ENCODE data around the gene AK1.
"Not testable (repeated sequence)": the region's sequence is repeated elsewhere in the genome, so short reads cannot be mapped to it uniquely, and the experiment has no call there.

AK1 gene

DNA sequence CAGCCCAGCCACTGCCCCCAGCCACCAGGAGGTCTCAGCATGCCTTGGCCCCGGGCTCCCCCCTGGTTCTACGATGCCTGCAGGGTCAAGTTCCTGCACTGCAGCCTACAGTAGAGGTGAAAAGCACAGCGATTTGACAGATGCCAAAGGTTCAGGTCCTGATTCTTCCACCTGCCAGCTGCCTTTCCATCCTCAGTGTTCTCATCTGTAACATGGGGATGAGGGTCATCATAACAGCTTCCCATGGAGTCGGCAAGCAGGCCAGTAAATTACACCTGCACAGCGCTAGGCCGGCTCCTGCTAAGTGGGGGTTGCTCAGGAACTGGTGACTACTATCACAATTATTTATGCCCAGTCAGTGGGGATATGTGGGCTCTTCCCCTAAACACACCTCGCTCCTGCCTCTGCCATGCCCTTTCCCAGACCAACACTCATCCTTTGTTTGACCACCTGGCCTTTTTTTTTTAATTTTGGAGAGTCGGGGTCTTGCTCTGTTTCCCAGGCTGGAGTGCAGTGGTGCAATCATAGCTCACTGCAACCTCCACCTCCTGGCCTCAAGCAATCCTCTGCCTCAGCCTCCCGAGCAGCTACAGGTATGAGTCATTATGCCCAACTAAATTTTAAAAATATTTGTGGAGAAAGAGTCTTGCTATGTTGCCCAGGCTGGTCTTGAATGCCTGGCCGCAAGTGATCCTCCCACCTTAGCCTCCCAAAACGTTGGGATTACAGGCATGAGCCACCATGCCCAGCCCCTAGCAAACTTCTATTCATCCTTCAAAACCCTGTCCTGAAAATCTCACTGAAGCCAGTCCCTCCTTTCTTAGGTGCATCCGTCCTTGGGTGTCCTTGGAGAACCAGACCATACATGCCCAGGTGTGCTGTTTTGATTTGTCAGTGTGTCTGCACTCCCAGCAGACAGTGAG is 29.4 kb downstream of the AK1 start:
- DNase-seq (ENCODE audit: low read depth in 3 of 3) = no peak

DNA sequence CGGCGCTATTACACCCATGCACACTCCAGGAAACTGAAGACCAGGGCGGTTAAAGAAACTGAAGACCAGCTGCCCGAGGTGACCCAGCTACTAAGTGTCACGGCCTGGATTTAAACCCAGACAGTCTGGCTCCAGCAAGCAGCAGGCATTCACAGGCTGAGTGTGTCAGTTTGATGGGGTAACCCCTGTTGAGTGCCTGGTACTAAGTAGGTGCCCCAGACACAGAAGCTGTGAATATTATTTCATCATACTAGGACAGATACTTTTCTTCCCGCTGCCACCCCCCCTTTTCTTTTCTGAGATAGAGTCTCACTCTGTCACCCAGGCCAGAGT is 30.3 kb downstream of the AK1 start:
- no peak for DNase-seq (ENCODE audit: low read depth in 3 of 3)

DNA sequence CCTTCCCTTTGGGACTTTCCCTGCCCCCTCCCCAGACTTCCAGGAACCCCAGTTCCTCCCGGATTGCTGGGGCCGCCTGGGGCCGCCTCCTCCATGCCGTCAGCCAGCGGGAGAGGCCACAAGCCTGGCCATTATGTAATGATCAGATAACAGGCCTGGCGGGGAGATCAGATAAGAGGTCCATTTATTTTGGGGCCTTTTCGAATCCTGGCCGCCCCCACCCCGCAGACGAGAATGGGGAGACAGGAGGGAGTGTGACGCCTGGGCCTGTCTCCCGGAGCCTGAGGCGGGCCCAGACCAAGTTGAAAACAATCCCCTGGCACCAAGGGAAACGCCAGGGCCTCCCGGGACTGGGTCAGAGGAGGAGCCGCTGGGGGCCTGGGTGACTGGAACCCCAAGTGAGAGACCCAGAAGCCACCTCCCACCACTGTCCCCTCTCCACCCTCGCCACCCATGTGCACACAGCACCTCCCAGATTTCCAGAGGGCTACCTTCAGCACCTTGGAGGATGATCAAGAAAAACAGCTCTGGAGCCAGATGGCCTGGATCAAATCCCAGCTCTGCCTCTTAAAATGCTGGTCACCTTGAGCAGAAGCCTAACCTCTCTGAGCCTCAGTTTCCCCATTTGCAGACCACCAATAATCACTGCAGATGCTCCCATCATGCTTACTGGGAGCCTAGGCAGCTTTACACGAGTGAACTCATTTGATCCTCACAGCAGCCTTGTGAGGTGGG is 30.9 kb downstream of the AK1 start:
- DNase-seq (ENCODE audit: low read depth in 3 of 3) = no peak

DNA sequence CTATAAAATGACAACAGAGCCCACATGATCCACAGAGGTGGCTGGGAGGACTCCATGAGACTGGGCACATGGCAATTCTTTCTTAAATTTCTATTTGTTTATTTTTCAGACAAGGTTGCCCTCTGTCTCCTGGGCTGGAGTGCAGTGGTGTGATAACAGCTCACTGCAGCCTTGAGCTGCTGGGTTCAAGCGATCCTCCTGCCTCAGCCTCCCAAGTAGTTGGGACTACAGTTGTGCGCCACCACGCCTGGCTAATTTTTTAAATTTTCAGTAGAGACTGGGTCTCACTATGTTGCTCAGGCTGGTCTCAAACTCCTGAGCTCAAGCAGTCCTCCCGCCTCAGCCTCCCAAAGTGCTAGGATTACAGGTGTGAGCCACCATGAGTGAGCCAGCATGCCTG is 31.9 kb downstream of the AK1 start:
- not testable (repeated sequence) for DNase-seq (ENCODE audit: low read depth in 3 of 3)

DNA sequence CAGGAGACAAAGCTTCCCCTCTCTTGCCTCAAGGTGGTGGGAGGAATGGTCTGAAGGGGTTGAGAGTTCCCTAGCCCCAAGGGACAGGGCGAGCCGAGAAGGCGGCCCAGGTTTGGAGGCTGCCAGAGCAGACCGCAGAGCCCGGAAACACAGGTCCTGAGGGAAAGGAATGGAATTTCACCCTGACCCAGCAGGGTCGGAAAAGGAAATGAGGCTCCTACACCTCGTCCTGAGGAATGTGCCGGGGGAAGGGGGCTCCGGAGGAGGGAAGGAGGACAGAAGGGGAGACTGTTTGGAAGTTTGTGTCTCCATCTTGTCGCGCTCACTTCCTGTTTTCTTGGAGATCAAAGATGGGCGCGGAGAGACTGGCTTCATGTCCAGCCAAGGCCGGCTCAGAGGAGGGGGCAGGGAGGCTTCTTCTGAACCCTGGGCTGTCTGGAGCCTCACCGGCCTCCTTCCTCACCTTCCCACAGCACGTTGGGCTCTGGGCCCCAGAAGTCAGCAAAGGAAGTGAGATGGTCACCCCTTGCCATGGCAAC is 32.6 kb downstream of the AK1 start:
- DNase-seq (ENCODE audit: low read depth in 3 of 3) = no peak

DNA sequence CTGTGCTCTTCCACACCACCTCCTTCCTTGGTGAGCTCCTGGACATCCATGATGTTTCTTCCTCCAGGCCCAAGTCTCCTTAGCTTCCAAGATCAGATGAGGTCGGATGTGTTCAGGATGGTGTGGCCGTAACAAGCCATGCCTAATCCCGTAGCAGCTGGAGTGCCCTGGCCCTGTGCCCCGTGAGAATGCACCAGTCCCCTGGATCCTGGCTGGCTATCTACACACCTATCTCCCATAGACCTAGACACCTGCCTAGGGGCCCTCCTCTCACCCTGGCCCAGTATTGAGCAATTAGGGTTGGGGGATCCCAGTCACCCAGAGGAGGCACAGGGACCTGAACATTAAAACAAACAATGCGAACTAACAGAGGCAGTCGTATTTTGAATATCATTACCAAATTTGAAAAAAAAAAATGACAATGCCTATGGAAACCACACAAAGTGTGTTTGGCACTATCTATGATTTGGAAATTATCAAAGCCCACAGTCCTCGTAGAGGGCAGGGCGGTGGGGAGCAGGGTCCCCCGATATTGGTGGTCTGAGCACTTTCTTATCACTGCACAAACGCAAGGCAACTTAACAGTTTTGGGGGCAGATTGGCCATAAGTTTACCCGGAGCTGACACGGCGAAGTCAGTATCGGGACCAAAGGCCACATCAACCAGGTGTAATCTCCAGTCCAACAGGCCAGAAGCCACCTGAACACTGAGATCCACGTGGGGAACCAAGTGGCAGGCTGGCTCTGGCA is 36.2 kb downstream of the AK1 start:
- no peak for DNase-seq (ENCODE audit: low read depth in 3 of 3)

DNA sequence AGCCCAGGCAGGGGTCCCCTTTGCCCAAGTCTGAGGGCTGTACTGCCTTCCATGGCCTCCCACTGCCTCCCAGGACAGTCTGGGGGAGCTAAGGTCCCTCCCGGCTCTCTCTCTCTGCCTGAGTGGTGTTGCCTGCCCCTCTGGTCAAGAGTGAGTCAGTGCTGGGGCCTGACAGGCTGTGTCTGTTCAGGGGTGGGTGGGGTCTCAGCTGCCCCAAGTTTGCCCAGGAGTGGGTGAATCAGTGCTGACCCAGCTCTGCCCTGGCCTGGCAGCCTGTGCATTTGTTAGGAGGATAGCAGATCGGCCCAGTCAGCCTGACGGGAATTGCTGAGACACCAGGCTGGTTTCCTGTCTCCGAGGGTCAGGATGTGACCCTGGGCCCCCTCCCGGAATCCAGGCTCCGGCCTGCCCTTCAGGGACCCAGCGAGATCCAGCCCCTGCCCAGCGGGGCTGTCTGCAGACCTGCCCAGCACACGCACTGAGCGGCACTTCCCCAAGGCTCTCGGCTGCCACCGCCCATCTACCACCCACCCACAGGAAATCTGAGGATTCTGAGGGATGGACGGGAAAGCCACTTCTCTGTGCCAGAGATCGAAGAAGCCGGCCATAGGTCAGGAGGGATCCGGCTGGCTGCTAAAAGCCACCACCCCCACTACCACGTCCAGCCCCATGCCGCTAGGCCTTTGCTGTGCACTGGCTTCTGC is 38.9 kb downstream of the AK1 start:
- no peak for DNase-seq (ENCODE audit: low read depth in 3 of 3)

DNA sequence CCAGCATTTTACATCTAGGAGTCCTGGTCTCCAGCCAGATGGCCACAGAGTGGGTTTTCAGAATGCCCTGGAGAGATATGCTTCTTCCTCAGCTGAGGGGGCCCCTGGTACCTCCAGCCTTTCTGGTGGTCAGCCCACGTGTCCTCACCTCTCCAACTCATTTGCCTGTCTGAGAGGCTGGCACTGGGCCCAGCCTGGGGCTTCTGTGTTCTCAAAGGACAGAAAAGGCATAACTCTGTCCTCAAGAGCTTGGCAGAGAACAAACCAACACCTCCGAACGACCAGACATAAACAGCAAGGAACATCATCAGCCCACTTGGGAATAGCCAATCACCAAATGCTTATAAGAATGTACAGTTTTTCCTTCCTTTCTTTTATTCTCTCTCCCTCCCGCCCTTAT is 40.1 kb downstream of the AK1 start:
- no peak for DNase-seq (ENCODE audit: low read depth in 3 of 3)

DNA sequence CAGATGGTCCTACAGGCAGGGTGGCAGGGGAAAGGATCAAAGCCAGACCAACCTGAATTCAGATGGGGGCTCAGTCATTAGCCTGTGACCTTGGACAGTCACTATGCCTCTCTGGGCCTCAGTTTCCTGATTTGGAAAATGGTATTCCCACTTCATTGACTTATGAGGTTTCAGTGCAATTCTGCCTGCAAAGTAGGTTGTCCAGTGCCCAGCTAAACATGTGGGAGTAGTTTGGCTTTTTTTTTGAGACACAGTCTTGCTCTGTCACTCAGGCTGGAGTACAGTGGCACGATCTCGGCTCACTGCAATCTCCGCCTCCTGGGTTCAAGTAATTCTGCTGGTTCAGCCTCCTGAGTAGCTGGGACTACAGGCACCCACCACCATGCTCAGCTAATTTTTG is 40.9 kb downstream of the AK1 start:
- not testable (repeated sequence) for DNase-seq (ENCODE audit: low read depth in 3 of 3)

DNA sequence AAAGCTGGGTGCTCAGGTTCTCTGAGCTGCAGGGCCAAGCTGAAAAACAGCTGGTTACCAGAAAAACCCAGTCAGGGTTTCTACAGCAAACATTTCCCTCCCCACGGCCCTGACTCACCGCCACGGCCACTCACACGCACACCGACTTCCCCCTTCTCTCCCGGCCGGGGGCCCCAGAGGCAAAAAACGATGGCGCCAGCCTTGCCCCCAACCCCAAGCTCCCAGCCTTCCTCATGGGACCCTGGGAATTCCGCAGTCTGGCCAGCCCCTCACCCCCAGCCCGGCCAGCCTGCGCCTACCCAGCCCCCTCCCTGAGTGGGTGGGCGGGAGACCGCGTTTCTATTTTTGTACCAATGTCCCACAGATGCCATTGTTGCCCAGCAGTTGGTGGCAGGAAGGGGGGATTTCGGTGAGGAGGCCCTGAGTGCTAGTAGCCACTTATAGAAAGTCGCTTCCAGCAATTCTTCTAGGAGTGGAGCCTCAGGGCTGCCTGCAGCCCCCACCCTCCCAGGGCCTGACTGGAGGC is 41.4 kb downstream of the AK1 start:
- DNase-seq (ENCODE audit: low read depth in 3 of 3) = peak in 1 of 3 donors; percentile 24

DNA sequence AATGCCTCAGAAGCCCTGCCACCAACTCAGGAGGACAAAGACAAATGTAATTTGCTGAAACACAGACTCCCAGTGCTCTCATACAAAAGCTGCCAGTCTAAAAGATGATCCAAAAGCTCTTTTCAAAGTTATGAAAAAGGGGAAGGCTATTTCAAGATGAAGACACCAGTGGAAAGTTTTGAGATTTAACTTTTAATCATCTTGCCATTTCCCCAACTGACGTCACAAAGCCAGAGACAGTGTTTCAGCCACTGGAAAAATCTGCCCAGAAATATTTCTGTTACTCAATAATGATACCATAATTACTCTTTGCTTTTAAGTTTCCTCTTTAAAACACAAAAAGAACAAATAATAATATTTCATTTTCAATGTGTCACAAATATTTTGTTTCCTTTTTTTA is 43.9 kb downstream of the AK1 start:
- no peak for DNase-seq (ENCODE audit: low read depth in 3 of 3)

DNA sequence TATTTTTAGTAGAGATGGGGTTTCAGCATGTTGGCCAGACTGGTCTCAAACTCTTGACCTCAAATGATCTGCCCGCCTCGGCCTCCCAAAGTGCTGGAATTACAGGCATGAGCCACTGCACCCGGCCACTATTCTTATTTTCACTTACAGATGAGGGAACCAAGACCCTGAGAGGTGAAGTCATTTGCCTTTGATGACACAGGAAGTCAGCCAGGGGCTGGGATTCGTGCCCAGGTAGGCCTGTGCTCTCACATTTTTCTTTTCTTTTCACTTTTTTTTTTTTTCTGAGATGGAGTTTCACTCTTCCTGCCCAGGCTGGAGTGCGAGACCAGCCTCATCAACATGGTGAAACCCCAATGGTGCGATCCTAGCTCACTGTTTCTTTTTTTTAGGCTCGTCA is 45.2 kb downstream of the AK1 start:
- DNase-seq (ENCODE audit: low read depth in 3 of 3) = no peak

DNA sequence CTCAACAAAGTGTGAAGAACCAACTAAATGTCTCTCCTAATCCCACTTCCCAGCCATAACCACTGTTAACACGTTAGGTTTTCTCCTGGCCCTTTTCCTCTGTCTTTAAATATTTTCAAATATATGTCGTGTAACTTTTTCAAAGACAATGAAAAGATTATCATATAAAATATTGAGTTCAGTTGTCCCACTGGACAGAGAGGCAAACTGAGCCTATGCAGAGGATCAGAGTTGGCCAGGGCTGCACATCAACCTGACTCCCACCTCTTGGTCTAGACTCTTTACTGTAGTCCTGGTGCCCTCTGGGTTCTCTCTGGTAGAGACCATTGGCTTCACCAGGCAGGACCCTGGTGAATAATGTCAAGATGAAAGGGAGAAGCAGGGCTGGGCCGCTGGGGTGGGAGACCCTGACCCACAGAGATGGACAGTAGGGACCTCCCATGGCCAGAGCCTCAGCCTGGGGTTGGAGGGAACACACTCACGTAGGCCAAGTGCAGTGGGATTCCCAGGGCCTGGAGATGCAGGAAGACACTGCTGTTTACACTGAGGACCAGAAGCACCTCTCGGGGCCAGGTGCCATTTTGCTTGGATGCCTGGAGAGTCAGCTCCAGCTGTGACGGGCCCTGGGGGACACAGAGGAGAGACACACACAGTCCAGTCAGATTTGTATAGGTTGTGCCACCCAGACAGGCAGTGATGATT is 48.1 kb downstream of the AK1 start:
- no peak for DNase-seq (ENCODE audit: low read depth in 3 of 3)

DNA sequence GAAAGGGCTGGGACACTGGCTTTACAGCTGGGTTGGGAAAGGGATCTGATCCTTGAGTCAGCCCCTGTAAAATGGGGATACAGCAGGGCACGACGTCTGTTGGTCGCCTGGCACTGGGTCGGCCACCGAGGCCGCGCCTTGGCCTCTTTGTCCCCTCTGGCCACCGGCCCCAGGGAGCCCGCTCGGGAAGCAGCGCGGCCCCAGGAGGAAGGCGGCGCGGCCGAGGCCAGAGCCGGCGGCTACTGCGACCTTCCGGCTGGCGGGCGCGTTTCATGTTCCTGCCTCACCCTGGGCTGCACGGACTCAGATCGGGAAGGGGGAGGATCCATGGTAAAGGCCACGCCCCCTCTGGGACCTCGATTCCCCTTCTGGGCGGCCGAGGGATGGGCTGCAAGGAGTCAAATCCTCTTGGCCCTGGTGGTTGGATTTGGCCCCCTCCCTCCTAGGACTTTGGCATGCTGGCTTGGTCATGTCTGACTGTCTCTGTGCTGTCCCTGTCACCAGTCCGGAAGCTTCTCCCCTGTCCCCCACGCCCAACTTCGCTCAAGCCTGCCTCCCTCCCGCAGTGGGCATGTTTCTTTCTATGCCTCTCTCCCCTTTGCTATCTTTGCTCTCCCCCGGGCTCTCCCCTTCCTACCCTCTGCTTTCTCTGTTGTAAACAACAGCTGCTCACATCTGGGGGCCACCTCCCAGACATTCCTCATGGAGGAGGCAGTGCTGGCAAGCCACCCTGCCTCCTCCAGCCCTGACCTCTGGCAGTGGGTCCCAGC is 49.0 kb downstream of the AK1 start:
- no peak for DNase-seq (ENCODE audit: low read depth in 3 of 3)

DNA sequence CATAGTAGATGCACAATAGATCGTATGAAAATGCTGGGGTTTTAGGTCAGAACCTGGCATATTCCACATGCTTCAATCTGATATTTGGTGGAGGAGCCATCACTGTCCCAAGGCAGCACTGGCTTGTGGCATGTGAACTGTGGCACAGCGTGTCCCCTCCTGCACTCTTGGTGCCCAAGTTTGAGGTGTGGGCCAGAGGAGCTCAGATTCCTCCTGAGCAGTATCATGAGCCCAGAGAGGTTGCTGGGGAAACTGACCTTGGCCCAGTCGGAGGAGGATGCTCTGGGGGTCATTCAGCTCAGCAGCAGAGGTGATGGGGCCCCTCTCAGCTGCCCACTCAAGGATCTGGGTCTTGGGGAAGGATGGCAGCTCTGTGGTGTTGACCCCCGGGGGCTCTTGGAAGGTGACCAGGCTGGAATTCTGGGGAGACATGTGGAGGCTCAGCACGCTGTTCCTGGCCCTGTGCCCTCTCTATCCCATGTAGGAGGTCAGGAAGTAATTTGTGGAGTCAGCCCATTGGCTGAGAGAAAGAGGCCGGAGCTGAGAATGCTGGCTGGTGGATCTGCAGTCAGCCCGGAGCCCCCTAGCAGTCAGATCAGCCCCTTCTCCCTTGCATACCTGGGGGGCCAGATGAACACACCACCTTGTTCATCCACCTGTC is 51.1 kb downstream of the AK1 start:
- no peak for DNase-seq (ENCODE audit: low read depth in 3 of 3)

DNA sequence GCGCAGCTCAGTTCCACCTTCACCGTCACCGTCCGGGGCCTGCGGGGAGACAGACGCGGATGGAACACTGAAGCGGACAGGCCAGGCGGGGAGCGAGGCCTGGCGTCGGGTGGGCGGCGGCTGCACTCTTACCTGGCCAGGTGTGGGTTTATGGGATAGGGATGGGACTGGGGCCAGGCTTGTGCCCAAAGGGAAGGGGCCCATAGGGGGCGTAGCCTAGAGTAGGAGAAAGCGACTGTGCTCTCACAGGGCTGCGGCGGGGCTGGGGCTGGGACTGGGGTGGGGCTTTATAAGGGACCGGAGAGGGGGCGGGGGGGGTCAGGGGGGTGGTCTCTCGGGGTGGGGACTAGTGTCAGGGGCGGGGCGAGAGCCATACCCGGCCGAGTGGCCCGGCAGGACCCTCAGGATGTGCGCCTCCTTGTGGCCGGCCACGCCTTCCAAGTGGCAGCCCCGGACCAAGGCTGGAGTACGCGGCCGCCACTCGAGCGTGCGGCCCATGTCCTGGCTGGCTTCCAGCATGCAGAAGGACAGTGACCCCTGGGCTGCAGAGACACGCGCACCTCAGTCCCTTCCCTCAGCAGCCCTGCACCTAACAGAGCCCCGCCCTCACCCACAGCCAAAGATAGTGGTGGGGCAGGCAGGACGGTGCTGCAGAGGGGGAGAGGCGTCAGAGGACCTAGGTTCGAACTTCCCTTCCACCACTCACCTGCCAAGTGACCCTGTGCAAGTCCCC is 52.0 kb downstream of the AK1 start:
- DNase-seq (ENCODE audit: low read depth in 3 of 3) = no peak

DNA sequence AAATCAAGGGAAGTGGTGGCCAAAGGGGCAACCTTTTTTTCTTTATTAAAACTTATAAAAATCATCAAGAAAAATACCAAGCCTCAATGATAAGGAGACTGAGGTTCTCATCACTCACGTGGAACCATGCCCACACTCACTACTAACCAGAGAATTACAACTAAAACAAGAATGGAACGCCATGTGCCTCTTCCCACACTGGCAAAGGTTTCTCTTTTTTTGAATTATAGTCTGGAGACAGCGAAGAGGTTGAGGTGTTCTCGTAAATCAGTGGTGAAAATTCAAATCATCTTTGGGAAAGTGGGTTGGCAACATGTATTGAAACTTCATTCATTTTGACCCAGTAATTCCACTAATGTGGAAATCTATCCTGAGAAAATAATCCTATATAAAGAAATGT is 55.4 kb downstream of the AK1 start:
- DNase-seq (ENCODE audit: low read depth in 3 of 3) = no peak

DNA sequence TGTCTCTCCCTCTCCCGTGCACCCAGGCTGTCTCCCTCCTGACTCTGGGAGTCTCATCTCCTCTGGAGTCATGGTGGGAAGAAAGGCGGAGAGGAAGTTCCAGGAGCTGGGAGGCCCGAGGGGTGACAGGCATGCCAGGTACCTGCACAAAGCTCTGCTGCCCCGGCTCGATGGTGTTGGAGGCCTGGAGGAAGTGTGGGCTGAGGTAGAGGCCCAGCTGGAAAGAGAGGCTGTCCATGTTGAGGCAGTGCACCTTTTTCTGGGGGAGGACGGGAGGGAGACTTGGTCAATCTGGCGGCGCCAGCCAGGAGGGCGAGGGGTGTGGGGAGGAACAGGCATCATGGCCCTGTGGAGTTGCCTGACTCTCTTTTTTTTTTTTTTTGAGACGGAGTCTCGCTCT is 58.9 kb downstream of the AK1 start:
- no peak for DNase-seq (ENCODE audit: low read depth in 3 of 3)
